ENCODE results near the gene ADCY7.
A peak's percentile ranks its signal among the peaks of the same experiment; 100 is the strongest.

The ADCY7 gene

DNA sequence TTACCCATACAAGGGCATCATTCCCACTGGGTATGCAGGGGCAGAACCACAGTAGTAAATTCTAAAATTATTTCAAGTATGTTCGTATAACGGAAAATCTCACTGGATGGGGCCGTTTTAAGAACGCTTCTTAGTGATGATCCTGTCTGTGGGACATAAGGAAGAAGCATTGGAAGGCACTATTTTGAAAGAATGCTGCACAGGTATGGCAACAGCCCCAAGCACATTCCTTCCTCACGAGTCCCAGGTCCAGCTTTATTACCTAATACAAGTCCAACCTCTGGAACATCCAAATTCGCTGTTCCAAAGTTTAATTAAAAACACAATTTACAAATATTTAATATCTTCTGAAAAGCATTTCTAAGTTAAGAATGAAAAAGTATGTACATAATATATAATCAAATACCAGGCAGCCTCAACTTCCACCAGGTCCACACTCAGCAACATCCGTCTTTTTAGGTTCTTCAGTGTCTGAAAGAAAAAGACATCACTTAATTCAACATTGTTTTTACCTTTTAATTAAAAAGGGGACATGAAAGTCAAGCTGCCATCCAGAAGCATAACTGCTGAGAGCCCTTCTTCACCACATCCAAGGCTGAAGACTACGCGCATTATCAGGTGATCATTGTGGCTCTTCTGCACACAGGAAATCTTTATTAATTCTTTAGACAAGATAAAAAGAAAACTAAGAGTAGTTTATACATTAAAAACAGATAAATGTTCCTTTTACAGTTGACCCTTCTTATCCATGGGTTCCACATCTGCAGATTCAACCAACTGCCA is 52.6 kb downstream of the ADCY7 start:
- no peak overlapping the region for H3K27ac ChIP-seq (ENCODE audit: low read length, poor library complexity, severe bottlenecking)
- no peaks in the 10 kb centered on the region for H3K9me3 ChIP-seq (ENCODE audit: control insufficient read depth, low read length)
- H2AFZ ChIP-seq (ENCODE audit: low read depth, low read length), result no peak overlapping the region
- 97% methylated on average over 7 of the region's 9 CpGs for WGBS
- no peak overlapping the region for H3K4me2 ChIP-seq (ENCODE audit: low read length, poor library complexity, severe bottlenecking)
- no peak overlapping the region for H3K18ac ChIP-seq (ENCODE audit: low read depth in 1 of 2, low read length in 2 of 2)
- no peak overlapping the region for H2BK15ac ChIP-seq (ENCODE audit: low read depth, poor library complexity, severe bottlenecking)
- H2BK5ac ChIP-seq (ENCODE audit: low read depth, low read length, poor library complexity, severe bottlenecking), result no peak overlapping the region
- no peak overlapping the region for H3K4me3 ChIP-seq (ENCODE audit: insufficient read depth in 1 of 2, low read depth in 1 of 2, low read length in 2 of 2)
- no peak overlapping the region for H2BK12ac ChIP-seq (ENCODE audit: low read length in 2 of 2)
- no peak overlapping the region for H4K8ac ChIP-seq (ENCODE audit: low read length)
- no peak overlapping the region for H3K14ac ChIP-seq (ENCODE audit: low read length in 2 of 2)
- H3K36me3 ChIP-seq (ENCODE audit: control insufficient read depth in 1 of 2, insufficient read depth in 2 of 2, low read depth in 1 of 2, low read length in 2 of 2), result peaks cover 35 to 94% of the 10 kb centered on the region in 2 experiments
- H3K27me3 ChIP-seq (ENCODE audit: control insufficient read depth in 1 of 2, insufficient read depth in 1 of 2, low read length in 2 of 2), result no peaks in the 10 kb centered on the region
- peaks cover 4% of the 10 kb centered on the region for H3K79me1 ChIP-seq (replicated peaks; ENCODE audit: low read length, poor library complexity, severe bottlenecking)
- DNase-seq, result no peak
- no peak overlapping the region for H2AK5ac ChIP-seq (ENCODE audit: low read length, severe bottlenecking)
- H2BK120ac ChIP-seq (ENCODE audit: low read depth, low read length), result no peak overlapping the region
- H4K91ac ChIP-seq (ENCODE audit: low read length), result no peak overlapping the region
- H3K9ac ChIP-seq (ENCODE audit: low read length), result no peak overlapping the region
- peaks cover 14% of the 10 kb centered on the region for H3K4me1 ChIP-seq (ENCODE audit: control insufficient read depth, insufficient read depth, low read depth, low read length)
- no peak overlapping the region for H3K23ac ChIP-seq (ENCODE audit: low read length in 2 of 2)
- no peak overlapping the region for H3K4ac ChIP-seq (ENCODE audit: low read depth in 1 of 2, low read length in 2 of 2)

- Histone ChIP-seq H3K79me1 (replicated peaks; ENCODE audit: low read length, poor library complexity, severe bottlenecking) (peaks cover 9% of the 10 kb centered on the region), H2AFZ (ENCODE audit: low read depth, low read length) (no peak overlapping the region), H3K27ac (ENCODE audit: low read length, poor library complexity, severe bottlenecking) (no peak overlapping the region), H3K4me1 (ENCODE audit: control insufficient read depth, insufficient read depth, low read depth, low read length) (peaks cover 13% of the 10 kb centered on the region), H3K23ac (ENCODE audit: low read length in 2 of 2) (no peak overlapping the region), H3K14ac (ENCODE audit: low read length in 2 of 2) (no peak overlapping the region), H3K4ac (ENCODE audit: low read depth in 1 of 2, low read length in 2 of 2) (no peak overlapping the region), H3K4me2 (ENCODE audit: low read length, poor library complexity, severe bottlenecking) (no peak overlapping the region), H2BK15ac (ENCODE audit: low read depth, poor library complexity, severe bottlenecking) (no peak overlapping the region), H3K4me3 (ENCODE audit: insufficient read depth in 1 of 2, low read depth in 1 of 2, low read length in 2 of 2) (no peak overlapping the region), H3K18ac (ENCODE audit: low read depth in 1 of 2, low read length in 2 of 2) (no peak overlapping the region), H2BK12ac (ENCODE audit: low read length in 2 of 2) (no peak overlapping the region), H4K8ac (ENCODE audit: low read length) (no peak overlapping the region), H2BK120ac (ENCODE audit: low read depth, low read length) (no peak overlapping the region), H3K9ac (ENCODE audit: low read length) (no peak overlapping the region), H2AK5ac (ENCODE audit: low read length, severe bottlenecking) (no peak overlapping the region), H3K36me3 (ENCODE audit: control insufficient read depth in 1 of 2, insufficient read depth in 2 of 2, low read depth in 1 of 2, low read length in 2 of 2) (peaks cover 30 to 94% of the 10 kb centered on the region in 2 experiments), H4K91ac (ENCODE audit: low read length) (no peak overlapping the region), H3K27me3 (ENCODE audit: control insufficient read depth in 1 of 2, insufficient read depth in 1 of 2, low read length in 2 of 2) (no peaks in the 10 kb centered on the region), H3K9me3 (ENCODE audit: control insufficient read depth, low read length) (no peaks in the 10 kb centered on the region), H2BK5ac (ENCODE audit: low read depth, low read length, poor library complexity, severe bottlenecking) (no peak overlapping the region)
- 83% methylated on average over 3 of the region's 5 CpGs for WGBS
- DNase-seq, result no peak
Observed at GRCh38 chr16:50320310-50320709, 54.0 kb downstream of the ADCY7 start.

DNA sequence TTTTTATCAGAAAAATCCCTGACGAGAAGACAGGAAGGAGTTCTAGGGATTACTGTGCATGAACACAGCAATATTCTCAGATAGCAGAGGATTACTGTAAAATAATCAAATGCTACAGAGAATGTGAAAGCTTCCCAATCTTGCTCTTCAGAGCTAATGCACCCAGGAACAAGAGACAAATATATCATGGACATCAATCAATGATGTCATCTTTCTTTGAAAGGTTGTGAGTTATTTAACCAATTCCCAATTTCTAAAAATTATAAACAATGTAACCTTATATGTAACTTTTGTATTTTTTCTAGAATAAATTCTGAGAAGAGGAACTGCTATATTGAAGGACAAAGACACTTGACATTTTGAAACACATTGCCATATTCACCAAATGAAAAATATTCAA is 56.0 kb downstream of the ADCY7 start:
- Histone ChIP-seq H2BK12ac (ENCODE audit: low read length in 2 of 2) (no peak overlapping the region), H3K4me3 (ENCODE audit: insufficient read depth in 1 of 2, low read depth in 1 of 2, low read length in 2 of 2) (no peak overlapping the region), H2BK15ac (ENCODE audit: low read depth, poor library complexity, severe bottlenecking) (no peak overlapping the region), H3K9me3 (ENCODE audit: control insufficient read depth, low read length) (no peaks in the 10 kb centered on the region), H3K4me2 (ENCODE audit: low read length, poor library complexity, severe bottlenecking) (no peak overlapping the region), H3K4me1 (ENCODE audit: control insufficient read depth, insufficient read depth, low read depth, low read length) (no peaks in the 10 kb centered on the region), H3K9ac (ENCODE audit: low read length) (no peak overlapping the region), H3K18ac (ENCODE audit: low read depth in 1 of 2, low read length in 2 of 2) (no peak overlapping the region), H3K36me3 (ENCODE audit: control insufficient read depth in 1 of 2, insufficient read depth in 2 of 2, low read depth in 1 of 2, low read length in 2 of 2) (peaks cover 28 to 92% of the 10 kb centered on the region in 2 experiments), H4K8ac (ENCODE audit: low read length) (no peak overlapping the region), H2BK120ac (ENCODE audit: low read depth, low read length) (no peak overlapping the region), H3K4ac (ENCODE audit: low read depth in 1 of 2, low read length in 2 of 2) (no peak overlapping the region), H3K79me1 (replicated peaks; ENCODE audit: low read length, poor library complexity, severe bottlenecking) (peaks cover 12% of the 10 kb centered on the region), H3K27me3 (ENCODE audit: control insufficient read depth in 1 of 2, insufficient read depth in 1 of 2, low read length in 2 of 2) (no peaks in the 10 kb centered on the region), H3K23ac (ENCODE audit: low read length in 2 of 2) (no peak overlapping the region), H2BK5ac (ENCODE audit: low read depth, low read length, poor library complexity, severe bottlenecking) (no peak overlapping the region), H2AK5ac (ENCODE audit: low read length, severe bottlenecking) (no peak overlapping the region), H4K91ac (ENCODE audit: low read length) (no peak overlapping the region), H3K14ac (ENCODE audit: low read length in 2 of 2) (no peak overlapping the region), H2AFZ (ENCODE audit: low read depth, low read length) (no peak overlapping the region), H3K27ac (ENCODE audit: low read length, poor library complexity, severe bottlenecking) (no peak overlapping the region)
- WGBS, result no CpG with 5 or more reads among the region's 1 CpG
- no peak for DNase-seq

- 59% methylated on average over 10 of the region's 11 CpGs for WGBS
- Histone ChIP-seq H3K4me3 (ENCODE audit: insufficient read depth in 1 of 2, low read depth in 1 of 2, low read length in 2 of 2) (no peak overlapping the region), H2BK120ac (ENCODE audit: low read depth, low read length) (no peak overlapping the region)
Observed at GRCh38 chr16:50323335-50324011, 57.1 kb downstream of the ADCY7 start.

More at GRCh38 chr16:50323335-50324011, 57.1 kb downstream of the ADCY7 start:
- no peak overlapping the region for H3K4ac ChIP-seq (ENCODE audit: low read depth in 1 of 2, low read length in 2 of 2)
- no peaks in the 10 kb centered on the region for H3K27me3 ChIP-seq (ENCODE audit: control insufficient read depth in 1 of 2, insufficient read depth in 1 of 2, low read length in 2 of 2)
- H3K9ac ChIP-seq (ENCODE audit: low read length), result no peak overlapping the region
- no peak overlapping the region for H2BK5ac ChIP-seq (ENCODE audit: low read depth, low read length, poor library complexity, severe bottlenecking)
- H4K91ac ChIP-seq (ENCODE audit: low read length), result no peak overlapping the region
- H2AK5ac ChIP-seq (ENCODE audit: low read length, severe bottlenecking), result no peak overlapping the region
- H3K14ac ChIP-seq (ENCODE audit: low read length in 2 of 2), result no peak overlapping the region
- H2AFZ ChIP-seq (ENCODE audit: low read depth, low read length), result no peak overlapping the region
- H3K18ac ChIP-seq (ENCODE audit: low read depth in 1 of 2, low read length in 2 of 2), result no peak overlapping the region
- no peak overlapping the region for H4K8ac ChIP-seq (ENCODE audit: low read length)
- H3K27ac ChIP-seq (ENCODE audit: low read length, poor library complexity, severe bottlenecking), result no peak overlapping the region
- no peaks in the 10 kb centered on the region for H3K4me1 ChIP-seq (ENCODE audit: control insufficient read depth, insufficient read depth, low read depth, low read length)
- peaks cover 12% of the 10 kb centered on the region for H3K79me1 ChIP-seq (replicated peaks; ENCODE audit: low read length, poor library complexity, severe bottlenecking)
- H3K36me3 ChIP-seq (ENCODE audit: control insufficient read depth in 1 of 2, insufficient read depth in 2 of 2, low read depth in 1 of 2, low read length in 2 of 2), result peaks cover 28 to 90% of the 10 kb centered on the region in 2 experiments
- H2BK12ac ChIP-seq (ENCODE audit: low read length in 2 of 2), result no peak overlapping the region
- peak; percentile 77 for DNase-seq
- no peaks in the 10 kb centered on the region for H3K9me3 ChIP-seq (ENCODE audit: control insufficient read depth, low read length)
- H2BK15ac ChIP-seq (ENCODE audit: low read depth, poor library complexity, severe bottlenecking), result no peak overlapping the region
- H3K23ac ChIP-seq (ENCODE audit: low read length in 2 of 2), result no peak overlapping the region
- H3K4me2 ChIP-seq (ENCODE audit: low read length, poor library complexity, severe bottlenecking), result no peak overlapping the region
